ENCODE results near the gene RTP2. TPM values are rescaled to one million over a fixed set of nuclear protein-coding genes. Genes with fewer than 3 reads are reported as not detected.

Gene RTP2
- total and polyA plus RNA-seq, 2 of the 4 experiments (the other 2 are of a cell fraction) = not detected

GRCh38 chr3:187662848-187663409 is 39.4 kb downstream of the RTP2 start:
- no peaks in the 10 kb centered on the region for H3K36me3 ChIP-seq (ENCODE audit: control insufficient read depth, insufficient read depth, low read length)
- no peak overlapping the region for H2BK15ac ChIP-seq (ENCODE audit: low read depth, low read length)
- dilution Hi-C loops (cut with HindIII; ENCODE audit: low sequenced_read_pairs, unreplicated experiment) (no loop called here), intact Hi-C loops (cut with micrococcal nuclease) (no loop called here), in situ Hi-C loops (cut with MboI; ENCODE audit: low sequenced_read_pairs) (no loop called here)
- H3K27ac ChIP-seq (ENCODE audit: insufficient read depth, low read length) = no peak overlapping the region
- no peak overlapping the region for H2BK120ac ChIP-seq (ENCODE audit: low read depth, low read length)
- BruUV-seq (replicated peaks) = no TSS peak
- H3K4me2 ChIP-seq (ENCODE audit: low read depth, low read length) = no peak overlapping the region
- no peak overlapping the region for H3K4ac ChIP-seq (ENCODE audit: low read depth, low read length)
- no peaks in the 10 kb centered on the region for H3K4me1 ChIP-seq (ENCODE audit: control insufficient read depth, insufficient read depth, low read length)
- H2AK9ac ChIP-seq (replicated peaks; ENCODE audit: low read depth, low read length, poor library complexity) = no peak overlapping the region
- no peak overlapping the region for H3K9ac ChIP-seq (ENCODE audit: low read depth, low read length)
- H4K91ac ChIP-seq (ENCODE audit: insufficient read depth, low read depth, low read length) = no peak overlapping the region
- ATAC-seq (ENCODE audit: low read depth) (no peak), DNase-seq (no peak)
- H2BK5ac ChIP-seq (ENCODE audit: low read depth, low read length, poor library complexity, severe bottlenecking) = no peak overlapping the region
- H2AK5ac ChIP-seq (ENCODE audit: low read depth, low read length) = no peak overlapping the region
- whole genome bisulfite sequencing, 2 experiments (ENCODE audit: extremely low coverage in 2 of 2, insufficient read length in 1 of 2) = no CpG with 5 or more reads among the region's 5 CpGs
- H2BK20ac ChIP-seq (ENCODE audit: low read depth, low read length) = no peak overlapping the region
- H3K79me1 ChIP-seq (ENCODE audit: low read depth in 1 of 2, low read length in 2 of 2) = no peaks in the 10 kb centered on the region
- H3K4me3 ChIP-seq (ENCODE audit: insufficient read depth, low read depth, low read length) = no peak overlapping the region
- H3K9me3 ChIP-seq (ENCODE audit: control insufficient read depth, insufficient read depth, low read length) = no peaks in the 10 kb centered on the region
- H4K8ac ChIP-seq (ENCODE audit: low read depth in 2 of 2, low read length in 2 of 2) = no peak overlapping the region
- CTCF ChIA-PET = interaction anchor here (1.0 to 2.3 kb wide), 2 partner anchors 9 to 343 kb away, joined by 3 to 9 read pairs; no protein-coding TSS in a partner anchor
- TF ChIP-seq CHD1 (IDR thresholded peaks at IDR 0.05; ENCODE audit: low read depth, low read length) (no peak), FOS (IDR thresholded peaks at IDR 0.05; ENCODE audit: low read depth, low read length) (no peak), MAFK (IDR thresholded peaks at IDR 0.05; ENCODE audit: low read depth, low read length) (no peak), CEBPB (IDR thresholded peaks at IDR 0.05; ENCODE audit: low read depth, low read length) (no peak), MAZ (IDR thresholded peaks at IDR 0.05; ENCODE audit: borderline replicate concordance, low read depth, low read length) (no peak), RAD21 (IDR thresholded peaks at IDR 0.05; ENCODE audit: low read length) (no peak), MXI1 (IDR thresholded peaks at IDR 0.05; ENCODE audit: borderline replicate concordance, low read depth, low read length) (no peak), BHLHE40 (IDR thresholded peaks at IDR 0.05; ENCODE audit: low read depth, low read length) (no peak), RFX5 (IDR thresholded peaks at IDR 0.05; ENCODE audit: low read depth, low read length) (no peak), NFE2L2 (IDR thresholded peaks at IDR 0.05; ENCODE audit: low read depth, low read length) (no peak), USF2 (IDR thresholded peaks at IDR 0.05; ENCODE audit: low read depth, low read length) (no peak), SMC3 (IDR thresholded peaks at IDR 0.05; ENCODE audit: low read depth, low read length) (no peak), RCOR1 (IDR thresholded peaks at IDR 0.05; ENCODE audit: insufficient replicate concordance, low read length) (no peak)
- TF ChIP-seq, protein P1, sequence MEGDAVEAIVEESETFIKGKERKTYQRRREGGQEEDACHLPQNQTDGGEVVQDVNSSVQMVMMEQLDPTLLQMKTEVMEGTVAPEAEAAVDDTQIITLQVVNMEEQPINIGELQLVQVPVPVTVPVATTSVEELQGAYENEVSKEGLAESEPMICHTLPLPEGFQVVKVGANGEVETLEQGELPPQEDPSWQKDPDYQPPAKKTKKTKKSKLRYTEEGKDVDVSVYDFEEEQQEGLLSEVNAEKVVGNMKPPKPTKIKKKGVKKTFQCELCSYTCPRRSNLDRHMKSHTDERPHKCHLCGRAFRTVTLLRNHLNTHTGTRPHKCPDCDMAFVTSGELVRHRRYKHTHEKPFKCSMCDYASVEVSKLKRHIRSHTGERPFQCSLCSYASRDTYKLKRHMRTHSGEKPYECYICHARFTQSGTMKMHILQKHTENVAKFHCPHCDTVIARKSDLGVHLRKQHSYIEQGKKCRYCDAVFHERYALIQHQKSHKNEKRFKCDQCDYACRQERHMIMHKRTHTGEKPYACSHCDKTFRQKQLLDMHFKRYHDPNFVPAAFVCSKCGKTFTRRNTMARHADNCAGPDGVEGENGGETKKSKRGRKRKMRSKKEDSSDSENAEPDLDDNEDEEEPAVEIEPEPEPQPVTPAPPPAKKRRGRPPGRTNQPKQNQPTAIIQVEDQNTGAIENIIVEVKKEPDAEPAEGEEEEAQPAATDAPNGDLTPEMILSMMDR (conservative IDR thresholded peaks at IDR 0.05; ENCODE audit: low read depth, low read length) = no peak
- TF ChIP-seq, protein P2, sequence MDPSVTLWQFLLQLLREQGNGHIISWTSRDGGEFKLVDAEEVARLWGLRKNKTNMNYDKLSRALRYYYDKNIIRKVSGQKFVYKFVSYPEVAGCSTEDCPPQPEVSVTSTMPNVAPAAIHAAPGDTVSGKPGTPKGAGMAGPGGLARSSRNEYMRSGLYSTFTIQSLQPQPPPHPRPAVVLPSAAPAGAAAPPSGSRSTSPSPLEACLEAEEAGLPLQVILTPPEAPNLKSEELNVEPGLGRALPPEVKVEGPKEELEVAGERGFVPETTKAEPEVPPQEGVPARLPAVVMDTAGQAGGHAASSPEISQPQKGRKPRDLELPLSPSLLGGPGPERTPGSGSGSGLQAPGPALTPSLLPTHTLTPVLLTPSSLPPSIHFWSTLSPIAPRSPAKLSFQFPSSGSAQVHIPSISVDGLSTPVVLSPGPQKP (IDR thresholded peaks at IDR 0.05; ENCODE audit: borderline replicate concordance, low read depth, low read length) = no peak
- no peak overlapping the region for H3K18ac ChIP-seq (ENCODE audit: low read depth, low read length)
- no peaks in the 10 kb centered on the region for H4K20me1 ChIP-seq (ENCODE audit: insufficient read depth, low read length)
- no peaks in the 10 kb centered on the region for H3K9me1 ChIP-seq (ENCODE audit: insufficient read depth, low read length)
- no peaks in the 10 kb centered on the region for H3K27me3 ChIP-seq (ENCODE audit: control insufficient read depth, insufficient read depth, low read length)
- H2AFZ ChIP-seq (replicated peaks; ENCODE audit: low read length, poor library complexity) = no peak overlapping the region
- H4K5ac ChIP-seq (ENCODE audit: low read depth, low read length) = no peak overlapping the region
- no peak overlapping the region for H3K56ac ChIP-seq (ENCODE audit: extremely low read depth, insufficient read depth, low read length)
- no peak overlapping the region for H3K23ac ChIP-seq (ENCODE audit: low read depth, low read length)
- POLR2A ChIA-PET (ENCODE audit: unreplicated experiment) = interaction anchor here (0.6 kb wide), 1 partner anchor 334 kb away, joined by 6 read pairs; no protein-coding TSS in a partner anchor
- no peak overlapping the region for H3K14ac ChIP-seq (replicated peaks; ENCODE audit: low read depth, low read length)
